Parathyroid adenoma (tissue), 2 donors: ENCODE measurements around the gene PHF24.

ENCODE experiments used
- H2AFZ ChIP-seq: fragments of 300-600 bp; sonication (generic); one replicate; pipeline ENCODE4 v1.7.0; 2017; ENCODE audit warnings: antibody characterized with exemption, mild to moderate bottlenecking
- H3K27ac ChIP-seq: fragments of 300-600 bp; sonication (generic); one replicate; pipeline ENCODE4 v1.7.0; 2017
- H3K27me3 ChIP-seq: fragments of 300-600 bp; sonication (generic); one replicate; pipeline ENCODE4 v1.7.0; 2017; ENCODE audit warnings: low read length; ENCODE audit not compliant: control insufficient read depth, insufficient read depth
- H3K36me3 ChIP-seq: fragments of 300-600 bp; sonication (generic); one replicate; pipeline ENCODE4 v1.7.0; 2017; ENCODE audit warnings: low read length; ENCODE audit not compliant: control insufficient read depth, insufficient read depth
- H3K4me1 ChIP-seq: fragments of 300-600 bp; sonication (generic); one replicate; pipeline ENCODE4 v1.7.0; 2017; ENCODE audit warnings: control low read depth
- H3K4me2 ChIP-seq: fragments of 300-600 bp; sonication (generic); one replicate; pipeline ENCODE4 v1.7.0; 2017; ENCODE audit warnings: low read length
- H3K4me3 ChIP-seq: fragments of 300-600 bp; sonication (generic); one replicate; pipeline ENCODE4 v1.7.0; 2017; ENCODE audit warnings: low read depth, low read length
- H3K79me2 ChIP-seq: fragments of 300-600 bp; sonication (generic); one replicate; pipeline ENCODE4 v1.7.0; 2017; ENCODE audit warnings: control low read depth
- H3K9ac ChIP-seq: fragments of 300-600 bp; sonication (generic); one replicate; pipeline ENCODE4 v1.7.0; 2017; ENCODE audit warnings: mild to moderate bottlenecking
- H3K9me3 ChIP-seq: fragments of 300-600 bp; sonication (generic); one replicate; pipeline ENCODE4 v1.7.0; 2017; ENCODE audit warnings: low read length; ENCODE audit not compliant: control insufficient read depth
- CTCF ChIP-seq: fragments of 300-600 bp; sonication (generic); IDR thresholded peaks from one replicate; pipeline ENCODE4 v1.7.0; 2017; ENCODE audit warnings: antibody characterized with exemption, mild to moderate bottlenecking
- donor health status: primary hyperparathyroidism.

PHF24 gene

GRCh38 chr9:34994260-34994899, 36.3 kb downstream of the PHF24 start:
- no peaks in the 10 kb centered on the region for H3K4me1 ChIP-seq
- no peaks in the 10 kb centered on the region for H3K9me3 ChIP-seq
- TF ChIP-seq CTCF, result peak; percentile 47
- peak overlapping the region; percentile 13 for H3K27ac ChIP-seq
- no peak overlapping the region for H3K9ac ChIP-seq
- no peak overlapping the region for H3K4me3 ChIP-seq
- no peak overlapping the region for H2AFZ ChIP-seq
- H3K36me3 ChIP-seq, result no peaks in the 10 kb centered on the region
- H3K79me2 ChIP-seq, result no peaks in the 10 kb centered on the region
- no peaks in the 10 kb centered on the region for H3K27me3 ChIP-seq
- no peak overlapping the region for H3K4me2 ChIP-seq

GRCh38 chr9:34994900-34995669, 37.0 kb downstream of the PHF24 start:
- no peaks in the 10 kb centered on the region for H3K4me1 ChIP-seq

GRCh38 chr9:34995670-34996060, 37.6 kb downstream of the PHF24 start:
- H3K4me3 ChIP-seq, result no peak overlapping the region
- H3K27ac ChIP-seq, result no peak overlapping the region
- no peaks in the 10 kb centered on the region for H3K79me2 ChIP-seq
- H3K9me3 ChIP-seq, result no peaks in the 10 kb centered on the region
- H3K9ac ChIP-seq, result no peak overlapping the region
- no peak overlapping the region for H2AFZ ChIP-seq
- H3K4me2 ChIP-seq, result no peak overlapping the region
- no peaks in the 10 kb centered on the region for H3K36me3 ChIP-seq
- TF ChIP-seq CTCF, result no peak
- no peaks in the 10 kb centered on the region for H3K4me1 ChIP-seq
- H3K27me3 ChIP-seq, result no peaks in the 10 kb centered on the region

More at GRCh38 chr9:34994900-34995669, 37.0 kb downstream of the PHF24 start:
- Histone ChIP-seq H3K9me3 (no peaks in the 10 kb centered on the region), H3K36me3 (no peaks in the 10 kb centered on the region), H3K27me3 (no peaks in the 10 kb centered on the region), H3K27ac (no peak overlapping the region), H3K9ac (no peak overlapping the region), H2AFZ (no peak overlapping the region), H3K4me3 (no peak overlapping the region), H3K4me2 (no peak overlapping the region), H3K79me2 (no peaks in the 10 kb centered on the region)
- TF ChIP-seq CTCF, result no peak

- H3K36me3 ChIP-seq, result no peaks in the 10 kb centered on the region
- no peak overlapping the region for H3K4me2 ChIP-seq
- no peaks in the 10 kb centered on the region for H3K9me3 ChIP-seq
- H3K4me1 ChIP-seq, result no peaks in the 10 kb centered on the region
- no peaks in the 10 kb centered on the region for H3K79me2 ChIP-seq
- no peak overlapping the region for H3K27ac ChIP-seq
- H3K4me3 ChIP-seq, result no peak overlapping the region
- TF ChIP-seq CTCF, result no peak
- no peaks in the 10 kb centered on the region for H3K27me3 ChIP-seq
- no peak overlapping the region for H2AFZ ChIP-seq
- no peak overlapping the region for H3K9ac ChIP-seq
Observed at GRCh38 chr9:34996181-34996904, 38.3 kb downstream of the PHF24 start.
